ENCODE results near the gene UNC5A. TPM values are rescaled to one million over a fixed set of nuclear protein-coding genes. Genes with fewer than 3 reads are reported as not detected.

Gene UNC5A
- total RNA-seq: under 1 TPM in 1 of 4 donors, not detected in 3; 0.19 TPM

- H3K4me1 ChIP-seq: peaks cover 4 to 23% (median 14%) of the 10 kb centered on the region in 3 donors
- no peaks in the 10 kb centered on the region for H3K36me3 ChIP-seq
- no peak for DNase-seq
- TF ChIP-seq POLR2A (IDR thresholded peaks at IDR 0.05) (no peak), CTCF (IDR thresholded peaks at IDR 0.05) (no peak)
- H3K9me3 ChIP-seq: no peaks in the 10 kb centered on the region
- H3K27me3 ChIP-seq: peaks cover 7 to 97% (median 18%) of the 10 kb centered on the region in 4 donors
- 0% methylated on average over 3 of the region's 65 CpGs; no CpG with 5 or more reads in 1 of the 2 donors for WGBS, 2 donors
- H3K4me3 ChIP-seq: peak within 1 kb of the TSS; percentile 4 to 59 (median 22)
- H3K27ac ChIP-seq: no peak within 1 kb of the TSS
- intact Hi-C loops (cut with DNase I): no loop called here
Observed at GRCh38 chr5:176810081-176810597, at the start of gene UNC5A. Gene UNC5A (plus strand): TSS chr5:176810559. CDS start chr5:176810751, 192 bp downstream.

GRCh38 chr5:176761755-176762154 lies 48.6 kb upstream of the UNC5A start:
- Histone ChIP-seq H3K4me3 (no peak overlapping the region), H3K27ac (no peak overlapping the region), H3K27me3 (peaks cover 0 to 40% (median 0%) of the 10 kb centered on the region in 4 donors), H3K9me3 (peaks cover 0 to 4% (median 0%) of the 10 kb centered on the region in 3 donors), H3K36me3 (no peaks in the 10 kb centered on the region), H3K4me1 (no peaks in the 10 kb centered on the region)
- no peak for DNase-seq
- intact Hi-C loops (cut with DNase I): no loop called here
- TF ChIP-seq CTCF (IDR thresholded peaks at IDR 0.05) (no peak), POLR2A (IDR thresholded peaks at IDR 0.05) (no peak)
- WGBS, 2 donors: 72 to 83% methylated on average over 2 of the region's 2 CpGs

- Histone ChIP-seq H3K27ac (no peak overlapping the region), H3K4me1 (no peaks in the 10 kb centered on the region), H3K36me3 (no peaks in the 10 kb centered on the region), H3K9me3 (peaks cover 0 to 4% (median 0%) of the 10 kb centered on the region in 3 donors), H3K27me3 (peaks cover 0 to 43% (median 0%) of the 10 kb centered on the region in 4 donors), H3K4me3 (no peak overlapping the region)
- 35 to 60% methylated on average over 9 of the region's 9 CpGs for whole genome bisulfite sequencing, 2 donors
- no peak for DNase-seq
- intact Hi-C loops (cut with DNase I): no loop called here
- TF ChIP-seq POLR2A (IDR thresholded peaks at IDR 0.05) (no peak), CTCF (IDR thresholded peaks at IDR 0.05) (no peak)
Observed at GRCh38 chr5:176762489-176762888, 47.9 kb upstream of the UNC5A start.

GRCh38 chr5:176765687-176766086 lies 44.7 kb upstream of the UNC5A start:
- Histone ChIP-seq H3K4me1 (no peaks in the 10 kb centered on the region), H3K27ac (no peak overlapping the region), H3K36me3 (no peaks in the 10 kb centered on the region), H3K27me3 (peaks cover 0 to 64% (median 0%) of the 10 kb centered on the region in 4 donors), H3K4me3 (no peak overlapping the region), H3K9me3 (peaks cover 0 to 4% (median 0%) of the 10 kb centered on the region in 3 donors)
- TF ChIP-seq CTCF (IDR thresholded peaks at IDR 0.05) (no peak), POLR2A (IDR thresholded peaks at IDR 0.05) (no peak)
- 89 to 100% methylated on average over 1 of the region's 1 CpG for WGBS, 2 donors
- DNase-seq: no peak
- intact Hi-C loops (cut with DNase I): no loop called here

GRCh38 chr5:176768174-176768970 lies 42.0 kb upstream of the UNC5A start:
- H3K4me1 ChIP-seq: no peaks in the 10 kb centered on the region
- WGBS, 2 donors: 51 to 63% methylated on average over 10 of the region's 10 CpGs
- H3K9me3 ChIP-seq: peaks cover 0 to 4% (median 0%) of the 10 kb centered on the region in 3 donors
- TF ChIP-seq POLR2A (IDR thresholded peaks at IDR 0.05) (no peak), CTCF (IDR thresholded peaks at IDR 0.05) (no peak)
- intact Hi-C loops (cut with DNase I): no loop called here
- H3K27ac ChIP-seq: no peak overlapping the region
- no peak for DNase-seq
- peaks cover 0 to 70% (median 0%) of the 10 kb centered on the region in 4 donors for H3K27me3 ChIP-seq
- H3K4me3 ChIP-seq: no peak overlapping the region
- no peaks in the 10 kb centered on the region for H3K36me3 ChIP-seq
